NCI-H2227 (cell line): ENCODE results near the gene MYCN.
A peak's percentile ranks its signal among the peaks of the same experiment; 100 is the strongest.

Source experiments
- DNase-seq: peaks from one replicate; lab custom pipeline; 2025; ENCODE audit not compliant: unreplicated experiment; lab: John Stamatoyannopoulos, UW

MYCN gene

GRCh38 chr2:15974565-15975260 lies 34.4 kb downstream of the MYCN start:
- no peak for DNase-seq

DNA sequence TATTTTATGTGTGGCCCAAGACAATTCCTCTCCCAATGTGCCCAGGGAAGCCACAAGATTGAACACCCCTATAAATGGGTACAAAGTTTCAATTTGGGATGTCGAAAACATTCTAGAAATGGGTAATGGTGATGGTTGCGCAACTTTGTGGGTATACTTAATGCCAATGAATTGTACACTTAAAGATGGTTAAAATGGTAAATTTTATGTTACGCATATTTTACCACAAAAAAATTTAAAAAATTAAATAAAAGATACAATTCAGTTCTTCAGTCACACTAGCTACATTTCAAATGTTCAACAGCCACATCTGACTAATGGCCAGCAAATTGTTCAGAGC lies 34.9 kb downstream of the MYCN start:
- DNase-seq: no peak

DNA sequence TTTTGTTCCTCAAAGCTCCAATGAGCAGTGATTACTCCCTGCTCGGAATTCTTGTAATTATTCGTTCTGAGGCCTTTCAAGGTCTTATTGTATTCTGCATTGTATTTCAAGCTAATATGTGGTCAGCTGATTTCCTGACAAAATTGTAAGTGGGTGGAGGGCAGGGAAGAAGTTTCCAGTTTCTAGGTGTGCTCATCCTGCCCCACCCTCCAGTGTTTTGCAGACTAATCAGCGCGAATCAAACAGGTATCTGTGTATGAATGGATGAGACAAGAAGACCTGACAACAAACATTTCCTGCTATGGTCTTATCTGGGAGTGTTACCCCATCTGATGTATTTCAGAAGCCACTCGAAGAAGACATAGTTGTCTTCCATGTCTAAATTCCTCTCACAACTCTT lies 35.3 kb downstream of the MYCN start:
- no peak for DNase-seq

DNA sequence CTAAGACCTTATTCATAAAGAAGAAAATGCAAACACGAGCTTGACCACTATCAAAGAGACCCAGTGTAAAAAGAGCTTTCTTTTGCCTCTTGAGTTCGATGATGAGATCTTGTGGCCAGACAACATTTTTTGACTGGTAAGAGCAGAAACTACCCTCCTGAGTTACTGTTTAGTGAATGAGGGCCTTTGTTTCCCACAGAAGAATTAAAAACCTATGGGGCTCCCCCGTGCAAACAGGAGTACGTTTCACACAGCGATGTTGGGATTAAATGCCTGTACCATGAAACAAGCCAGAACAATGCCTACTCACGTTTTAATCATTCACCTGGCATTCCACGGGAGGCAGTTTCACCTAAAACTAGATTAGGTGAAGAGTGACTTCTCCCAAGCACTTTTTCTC lies 36.0 kb downstream of the MYCN start:
- no peak for DNase-seq

- no peak for DNase-seq
Observed at GRCh38 chr2:15979051-15979758, 38.9 kb downstream of the MYCN start.

DNA sequence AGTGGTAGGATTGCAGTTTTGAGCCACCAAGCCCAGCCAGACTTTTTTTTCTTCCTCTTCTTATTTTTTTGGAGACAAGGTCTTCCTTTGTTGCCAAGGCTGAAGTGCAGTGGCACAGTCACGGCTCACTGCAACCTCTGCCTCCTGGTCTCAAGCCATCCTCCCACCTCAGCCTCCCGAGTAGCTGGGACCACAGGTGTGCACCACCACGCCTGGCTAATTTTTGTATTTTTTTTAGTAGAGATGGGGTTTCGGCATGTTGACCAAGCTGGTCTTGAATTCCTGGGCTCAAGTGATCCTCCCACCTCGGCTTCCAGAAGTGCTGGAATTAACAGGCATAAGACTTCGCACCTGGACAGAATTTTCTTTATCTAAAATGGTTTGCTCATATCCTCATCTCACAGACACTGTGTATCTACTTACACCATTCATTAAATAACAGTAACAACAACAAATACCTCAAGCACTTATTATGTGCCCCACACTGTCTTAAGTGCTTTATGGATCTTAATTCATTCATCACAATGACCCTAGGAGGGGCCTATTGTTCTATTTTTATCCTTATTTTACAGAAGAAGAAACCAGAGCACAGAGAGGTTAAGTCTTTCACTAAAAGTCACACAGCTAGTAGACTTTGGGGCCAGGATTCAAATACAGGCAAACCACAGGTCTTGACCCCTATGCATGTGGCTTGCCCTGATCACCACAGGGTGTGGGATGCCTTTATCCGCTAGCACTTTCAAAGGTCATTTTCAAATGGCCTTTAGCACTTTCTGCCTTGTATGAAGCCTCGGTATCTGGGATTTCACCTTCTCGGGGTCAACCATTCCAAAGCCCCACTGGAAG lies 39.6 kb downstream of the MYCN start:
- no peak for DNase-seq

DNA sequence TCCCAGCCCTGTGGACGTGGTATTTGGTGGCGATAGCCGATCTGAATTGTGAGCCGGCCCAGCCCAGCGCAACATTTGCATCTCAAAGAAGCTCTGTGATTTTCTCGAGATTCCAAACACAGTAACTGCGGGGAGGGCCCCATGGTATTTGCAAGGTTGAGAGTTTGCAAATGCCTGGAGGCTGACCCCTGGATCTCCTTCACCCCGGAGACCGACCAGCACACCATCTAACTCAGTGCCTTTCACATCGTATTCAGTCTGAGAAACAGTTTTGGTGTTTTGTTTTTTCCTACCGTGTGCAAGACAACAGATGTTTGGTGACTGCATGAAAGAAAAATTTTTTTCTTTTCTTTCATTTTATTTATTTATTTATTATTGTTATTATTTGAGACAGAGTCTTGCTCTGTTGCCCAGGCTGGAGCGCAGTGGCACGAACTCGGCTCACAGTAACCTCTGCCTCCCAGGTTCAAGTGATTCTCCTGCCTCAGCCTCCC lies 40.3 kb downstream of the MYCN start:
- no peak for DNase-seq

DNA sequence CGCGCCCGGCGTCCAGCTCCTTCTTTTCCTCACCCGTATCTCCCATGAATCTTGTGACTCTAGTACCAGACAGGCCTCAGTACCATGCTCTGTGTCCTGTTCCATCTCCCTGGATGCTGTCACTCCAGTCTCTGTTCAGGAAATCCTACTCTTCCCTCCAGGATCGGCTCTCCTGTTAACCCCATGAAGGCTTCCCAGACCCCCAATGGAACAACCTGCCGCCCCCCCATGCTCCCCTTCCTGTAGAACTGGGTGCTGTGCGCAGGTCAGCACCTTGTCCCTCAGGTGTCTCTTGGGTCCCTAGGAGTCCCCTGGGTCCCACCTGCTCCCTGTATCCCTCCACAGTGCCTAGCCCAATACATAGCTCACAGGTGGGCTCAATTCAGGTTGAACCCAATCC lies 41.3 kb downstream of the MYCN start:
- no peak for DNase-seq

GRCh38 chr2:15982285-15983044 lies 42.1 kb downstream of the MYCN start:
- no peak for DNase-seq

GRCh38 chr2:15983496-15983895 lies 43.1 kb downstream of the MYCN start:
- DNase-seq: no peak

- DNase-seq: peak; percentile 81
Observed at GRCh38 chr2:15984368-15985255, 44.3 kb downstream of the MYCN start.

GRCh38 chr2:15985531-15985930 lies 45.2 kb downstream of the MYCN start:
- no peak for DNase-seq

DNA sequence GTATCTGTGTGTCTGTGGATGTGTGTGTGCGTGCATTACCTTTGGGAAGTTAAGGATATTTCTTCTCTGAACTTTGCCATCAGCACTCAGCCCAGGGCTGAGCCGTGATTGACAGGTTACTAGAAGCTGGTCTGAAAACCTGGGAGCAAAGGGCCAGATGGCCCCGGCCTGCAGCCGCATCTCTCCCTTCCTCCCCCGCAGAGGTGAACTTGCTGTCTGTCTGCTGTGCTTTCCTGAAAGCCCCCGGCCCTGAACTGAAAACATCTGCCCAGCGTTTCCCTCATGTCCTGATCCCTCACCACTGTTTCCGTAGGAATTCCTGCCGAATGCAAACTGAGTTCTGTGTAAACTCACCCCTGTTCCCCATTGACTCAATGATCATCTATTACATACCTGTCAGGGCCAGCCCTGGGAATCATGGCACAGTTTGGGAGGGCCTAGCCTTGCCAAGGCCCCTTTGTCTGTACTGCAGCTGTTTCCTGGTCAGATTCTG lies 45.8 kb downstream of the MYCN start:
- DNase-seq: no peak

DNA sequence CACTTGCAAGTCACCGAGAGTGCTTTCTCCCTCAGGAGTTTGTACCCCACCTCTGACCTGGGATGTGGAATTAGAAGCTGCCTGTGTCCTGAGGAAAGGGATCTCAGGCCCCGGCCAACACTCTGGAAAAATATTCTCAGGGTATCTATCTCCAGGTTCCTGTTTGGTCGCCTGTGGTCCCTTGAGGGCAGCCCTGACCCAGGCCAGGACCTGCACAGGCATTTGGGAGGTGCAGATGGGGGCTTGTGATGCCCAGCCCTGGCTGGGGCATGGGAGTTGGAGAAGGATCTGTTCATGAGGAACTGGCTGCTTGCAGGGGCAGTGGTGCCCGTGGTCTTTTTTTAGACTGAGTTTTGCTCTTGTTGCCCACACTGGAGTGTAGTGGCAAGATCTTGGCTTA lies 46.3 kb downstream of the MYCN start:
- no peak for DNase-seq

GRCh38 chr2:15988733-15989132 lies 48.4 kb downstream of the MYCN start:
- DNase-seq: no peak

DNA sequence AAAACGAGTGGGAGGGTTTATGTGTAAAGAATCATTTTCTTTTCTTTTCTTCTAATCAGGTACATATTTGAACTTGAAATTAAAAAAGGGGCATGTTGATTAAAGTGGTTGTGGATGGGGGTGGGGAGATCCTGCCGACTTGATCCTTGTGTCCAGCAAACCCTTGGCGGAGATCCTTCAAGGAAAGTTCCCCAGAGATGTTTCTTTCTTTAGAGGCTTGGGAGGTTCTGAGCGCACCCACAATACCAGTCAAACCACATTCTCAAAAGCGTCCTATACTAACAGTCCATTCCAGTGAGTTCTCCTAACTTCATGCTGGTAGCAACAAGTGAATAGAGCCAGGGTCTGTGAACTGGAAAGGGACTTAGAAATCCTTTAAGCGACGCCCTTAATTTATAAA lies 49.2 kb downstream of the MYCN start:
- no peak for DNase-seq

DNA sequence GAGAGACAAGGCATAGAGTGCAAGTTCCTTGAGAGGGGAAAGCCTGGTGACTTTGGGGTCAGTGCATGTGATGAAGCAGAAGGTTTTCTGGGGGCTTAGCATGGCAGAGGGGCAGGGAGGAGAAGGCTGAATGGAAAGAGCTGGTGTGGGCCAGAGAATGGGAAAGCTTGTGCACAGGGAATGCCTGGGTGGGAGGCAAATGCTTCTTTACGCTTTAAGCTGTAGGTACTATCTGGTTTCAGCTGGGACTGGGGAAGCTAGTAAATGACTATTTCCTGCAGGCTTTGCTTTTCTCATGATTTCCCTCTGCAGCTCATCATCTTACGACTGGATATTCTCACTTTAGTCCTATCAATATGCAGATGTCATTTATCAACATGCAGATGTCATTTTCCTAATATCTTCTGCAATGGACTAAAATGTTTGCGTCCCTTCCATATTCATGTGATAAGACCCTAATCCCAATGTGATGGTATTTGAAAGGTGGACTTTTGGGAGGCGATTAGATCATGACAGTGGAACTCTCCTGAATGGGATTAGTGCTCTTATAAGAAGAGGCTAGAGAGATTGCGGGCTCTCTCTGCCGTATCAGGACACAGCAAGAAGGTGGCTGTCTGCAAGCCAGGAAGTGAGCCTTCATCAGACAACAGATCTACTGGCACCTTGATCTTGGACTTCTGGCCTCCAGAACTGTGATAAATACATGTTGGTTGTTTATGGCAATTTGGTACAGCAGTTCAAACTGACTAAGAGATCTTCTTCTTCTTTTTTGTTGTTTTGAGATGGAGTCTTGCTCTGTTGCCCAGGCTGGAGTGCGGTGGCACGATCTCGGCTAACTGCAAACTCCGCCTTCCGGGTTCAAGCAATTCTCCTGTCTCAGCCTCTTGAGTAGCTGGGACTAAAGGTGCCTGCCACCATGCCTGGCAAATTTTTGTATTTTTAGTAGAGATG lies 50.1 kb downstream of the MYCN start:
- no peak for DNase-seq

DNA sequence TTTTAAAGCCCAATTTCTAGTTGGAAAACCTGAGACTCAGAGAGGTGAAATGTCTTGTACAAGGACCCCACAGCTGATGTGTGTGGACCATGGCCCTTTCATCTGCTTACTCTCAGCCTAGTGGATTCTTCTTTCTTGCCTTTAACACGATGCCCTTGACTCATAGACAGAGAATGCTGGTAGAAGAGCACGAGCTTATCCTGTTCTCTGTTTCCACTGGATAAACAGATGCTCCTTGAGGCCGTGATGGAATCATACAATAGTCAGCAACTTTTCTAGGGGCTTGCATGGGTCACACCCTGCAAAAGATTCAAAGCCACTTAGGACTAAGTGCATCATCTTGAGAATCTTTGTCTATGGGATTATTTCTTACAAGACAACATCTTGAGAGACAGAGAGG lies 50.9 kb downstream of the MYCN start:
- DNase-seq: no peak
